Dedifferentiated amniotic fluid mesenchymal stem cell (primary cell): ENCODE measurements around the gene SRGAP1.
A peak's percentile ranks its signal among the peaks of the same experiment; 100 is the strongest.

ENCODE experiments used
- DNase-seq: peaks from one replicate; pipeline ENCODE4 v3.0.0-alpha.2; 2016; ENCODE audit errors: extremely low spot score

The SRGAP1 gene

GRCh38 chr12:63966606-63966975, 122.1 kb downstream of the SRGAP1 start:
- DNase-seq, result no peak

- no peak for DNase-seq
Measured at GRCh38 chr12:63967358-63968145, 123.1 kb downstream of the SRGAP1 start.

- no peak for DNase-seq
Measured at GRCh38 chr12:63968673-63969072, 124.2 kb downstream of the SRGAP1 start.

GRCh38 chr12:63976902-63977395, 132.4 kb downstream of the SRGAP1 start:
- DNase-seq, result no peak

GRCh38 chr12:63977441-63977840, 132.9 kb downstream of the SRGAP1 start:
- no peak for DNase-seq

GRCh38 chr12:63978519-63978918, 134.0 kb downstream of the SRGAP1 start:
- peak; percentile 26 for DNase-seq

GRCh38 chr12:63980211-63980610, 135.7 kb downstream of the SRGAP1 start:
- no peak for DNase-seq

- no peak for DNase-seq
Measured at GRCh38 chr12:63981343-63981742, 136.8 kb downstream of the SRGAP1 start.

GRCh38 chr12:63982604-63983295, 138.2 kb downstream of the SRGAP1 start:
- no peak for DNase-seq

GRCh38 chr12:63985456-63985855, 141.0 kb downstream of the SRGAP1 start:
- DNase-seq, result no peak

GRCh38 chr12:63985945-63986344, 141.4 kb downstream of the SRGAP1 start:
- no peak for DNase-seq

GRCh38 chr12:63989301-63989845, 144.9 kb downstream of the SRGAP1 start:
- no peak for DNase-seq

- no peak for DNase-seq
Measured at GRCh38 chr12:63990828-63991547, 146.5 kb downstream of the SRGAP1 start.

GRCh38 chr12:63994704-63995103, 150.2 kb downstream of the SRGAP1 start:
- DNase-seq, result peak; percentile 27

GRCh38 chr12:63995512-63995911, 151.0 kb downstream of the SRGAP1 start:
- no peak for DNase-seq

- no peak for DNase-seq
Measured at GRCh38 chr12:63996556-63996955, 152.1 kb downstream of the SRGAP1 start.

- DNase-seq, result no peak
Measured at GRCh38 chr12:63997198-63997597, 152.7 kb downstream of the SRGAP1 start.

- no peak for DNase-seq
Measured at GRCh38 chr12:63998584-63998983, 154.1 kb downstream of the SRGAP1 start.

- DNase-seq, result no peak
Measured at GRCh38 chr12:63999853-64000252, 155.4 kb downstream of the SRGAP1 start.

GRCh38 chr12:64001439-64001838, 156.9 kb downstream of the SRGAP1 start:
- no peak for DNase-seq

GRCh38 chr12:64004641-64005040, 160.1 kb downstream of the SRGAP1 start:
- DNase-seq, result no peak

- no peak for DNase-seq
Measured at GRCh38 chr12:64006211-64006825, 161.8 kb downstream of the SRGAP1 start.
